GM12892 (cell line): ENCODE measurements around the gene LMBR1.

Experiments used
- DNase-seq: peaks from one replicate; pipeline ENCODE4 v3.0.0; 2011; ENCODE audit not compliant: insufficient read length
- FAIRE-seq: peaks from 2 replicates; lab custom pipeline; 2011; peaks lifted over from hg19 to GRCh38; lab: Jason Lieb, UNC
- POLR2A ChIP-seq: IDR thresholded peaks from 2 replicates; pipeline ENCODE4 v1.6.1; 2011; ENCODE audit warnings: low read depth, low read length, control low read depth
- POLR2AphosphoS5 ChIP-seq: IDR thresholded peaks from 2 replicates; pipeline ENCODE4 v1.6.1; 2011; ENCODE audit warnings: low read depth, low read length, control low read depth
- TAF1 ChIP-seq: IDR thresholded peaks from 2 replicates; pipeline ENCODE4 v1.6.1; 2011; ENCODE audit warnings: low read depth, mild to moderate bottlenecking, control low read depth, low read length, borderline replicate concordance

LMBR1 gene

GRCh38 chr7:156802214-156802613, 90.8 kb downstream of the LMBR1 start:
- DNase-seq (no peak), FAIRE-seq (no peak)
- TF ChIP-seq TAF1 (no peak), POLR2A (no peak), POLR2AphosphoS5 (no peak)

- TF ChIP-seq POLR2AphosphoS5 = no peak
- TF ChIP-seq TAF1 = no peak
- no peak for TF ChIP-seq POLR2A
- DNase-seq (no peak), FAIRE-seq (no peak)
Measured at GRCh38 chr7:156795415-156795814, 97.6 kb downstream of the LMBR1 start.

GRCh38 chr7:156793334-156793733, 99.6 kb downstream of the LMBR1 start:
- DNase-seq = no peak
- TF ChIP-seq POLR2A (no peak), TAF1 (no peak), POLR2AphosphoS5 (no peak)
- no peak for FAIRE-seq

GRCh38 chr7:156792611-156793010, 100.4 kb downstream of the LMBR1 start:
- FAIRE-seq (no peak), DNase-seq (no peak)
- TF ChIP-seq TAF1 = no peak
- TF ChIP-seq POLR2AphosphoS5 = no peak
- no peak for TF ChIP-seq POLR2A

GRCh38 chr7:156791241-156791640, 101.7 kb downstream of the LMBR1 start:
- DNase-seq = no peak
- TF ChIP-seq POLR2AphosphoS5 = no peak
- TF ChIP-seq POLR2A = no peak
- no peak for TF ChIP-seq TAF1
- FAIRE-seq = no peak

GRCh38 chr7:156790264-156790663, 102.7 kb downstream of the LMBR1 start:
- TF ChIP-seq TAF1 (no peak), POLR2AphosphoS5 (no peak)
- FAIRE-seq (no peak), DNase-seq (no peak)

GRCh38 chr7:156785998-156786543, 106.9 kb downstream of the LMBR1 start:
- DNase-seq (no peak), FAIRE-seq (no peak)
- TF ChIP-seq POLR2A (no peak), POLR2AphosphoS5 (no peak), TAF1 (no peak)

GRCh38 chr7:156783864-156784263, 109.1 kb downstream of the LMBR1 start:
- TF ChIP-seq TAF1 (no peak), POLR2A (no peak), POLR2AphosphoS5 (no peak)
- DNase-seq (no peak), FAIRE-seq (no peak)

- DNase-seq (no peak), FAIRE-seq (no peak)
- TF ChIP-seq POLR2AphosphoS5 (no peak), TAF1 (no peak), POLR2A (no peak)
Measured at GRCh38 chr7:156781972-156782371, 111.0 kb downstream of the LMBR1 start.

- FAIRE-seq = peak; percentile 82
- peak; percentile 31 for DNase-seq
- no peak for TF ChIP-seq POLR2AphosphoS5
- no peak for TF ChIP-seq TAF1
- no peak for TF ChIP-seq POLR2A
Measured at GRCh38 chr7:156780724-156781455, 112.1 kb downstream of the LMBR1 start.

- no peak for TF ChIP-seq POLR2A
- no peak for TF ChIP-seq TAF1
- no peak for TF ChIP-seq POLR2AphosphoS5
- DNase-seq = no peak
- no peak for FAIRE-seq
Measured at GRCh38 chr7:156778668-156779067, 114.3 kb downstream of the LMBR1 start.

- DNase-seq = no peak
- no peak for TF ChIP-seq TAF1
- no peak for TF ChIP-seq POLR2AphosphoS5
- no peak for TF ChIP-seq POLR2A
- no peak for FAIRE-seq
Measured at GRCh38 chr7:156778201-156778600, 114.8 kb downstream of the LMBR1 start.
